Medulla oblongata (tissue), 1 donor: ENCODE data around the gene LUM.

Experiments used
- DNase-seq: peaks from one replicate; pipeline ENCODE4 v3.0.0-alpha.2; 2015; ENCODE audit errors: extremely low spot score

Gene LUM

DNA sequence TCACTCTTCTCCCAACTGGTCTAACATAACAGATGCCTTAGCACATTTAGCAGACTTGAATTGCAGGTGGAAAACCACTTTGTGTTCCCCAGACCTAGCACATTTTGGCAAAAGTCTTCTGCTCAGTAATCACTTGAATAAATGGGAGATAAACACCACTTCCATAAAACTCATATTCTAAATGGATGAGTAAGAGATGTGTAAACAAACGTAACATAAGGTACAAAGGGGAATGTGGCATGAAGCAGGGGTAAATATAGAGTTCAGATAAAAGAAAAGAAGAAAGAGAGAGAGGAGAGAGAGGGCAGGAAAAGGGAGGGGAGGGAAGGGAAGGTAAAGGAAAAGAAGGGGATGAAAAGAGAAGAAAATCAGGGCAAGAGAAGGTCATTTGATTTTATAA is 36.4 kb downstream of the LUM start:
- no peak for DNase-seq

DNA sequence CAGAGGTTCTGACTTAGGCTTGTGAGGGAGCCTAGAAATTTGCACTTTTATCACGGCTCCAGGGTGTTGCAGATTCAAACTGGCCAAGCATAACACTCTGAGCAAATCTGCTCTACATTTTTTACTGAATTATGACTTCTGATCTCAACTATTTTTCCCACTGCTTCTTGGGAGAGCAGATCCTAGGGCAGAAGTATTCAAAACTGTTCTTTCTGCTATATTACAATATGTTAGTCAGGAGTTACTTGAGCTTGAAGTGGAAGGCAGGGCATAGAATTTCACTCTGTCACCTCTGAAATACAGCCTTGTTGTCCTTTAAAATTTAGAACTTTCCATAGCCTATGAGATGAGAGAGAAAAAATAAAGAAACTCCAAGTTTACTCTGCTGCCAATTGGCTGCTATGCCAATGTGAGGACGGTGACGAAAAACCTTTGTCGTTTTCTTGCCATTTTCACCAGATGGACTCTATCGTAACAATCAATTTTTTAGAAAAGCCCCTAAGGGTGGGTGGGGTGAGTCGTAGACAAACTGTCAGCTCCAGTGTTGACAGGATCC is 37.1 kb downstream of the LUM start:
- no peak for DNase-seq

DNA sequence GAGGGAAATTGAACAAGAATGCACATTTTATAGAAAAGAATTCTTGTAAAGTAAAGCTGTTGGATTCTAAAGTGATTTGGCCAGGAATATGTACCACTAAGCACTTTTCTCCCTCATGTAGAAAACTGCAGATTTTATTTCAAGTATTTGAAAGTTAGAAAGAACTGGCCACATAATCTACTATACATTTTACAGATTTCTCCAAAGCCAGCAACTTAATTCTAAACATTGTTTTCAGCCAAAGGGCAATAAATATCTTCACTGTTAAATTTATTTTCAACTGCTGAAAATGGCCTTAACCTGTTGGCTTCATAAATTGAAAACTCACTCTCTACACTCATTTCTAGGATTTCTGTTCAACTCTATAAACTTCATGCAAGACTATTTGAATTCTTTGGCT is 37.9 kb downstream of the LUM start:
- DNase-seq, result no peak

DNA sequence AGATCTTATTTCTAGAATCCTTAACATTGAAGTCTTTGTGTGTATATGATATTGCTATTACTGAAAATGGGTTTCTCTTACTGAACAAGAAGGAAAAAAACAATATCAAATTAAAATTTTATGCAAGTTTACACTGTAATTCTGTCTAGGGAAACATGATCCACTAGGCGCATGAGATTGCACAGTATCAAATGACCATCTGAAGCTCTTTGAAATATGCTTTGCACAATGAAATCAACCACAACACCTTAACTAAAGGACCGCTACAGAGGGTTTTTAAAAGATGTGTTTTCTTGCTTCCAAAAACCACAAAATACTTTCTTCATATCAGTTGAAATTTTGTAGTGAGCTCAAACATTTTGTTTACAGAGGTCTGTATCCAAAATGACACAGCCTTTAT is 38.4 kb downstream of the LUM start:
- no peak for DNase-seq

DNA sequence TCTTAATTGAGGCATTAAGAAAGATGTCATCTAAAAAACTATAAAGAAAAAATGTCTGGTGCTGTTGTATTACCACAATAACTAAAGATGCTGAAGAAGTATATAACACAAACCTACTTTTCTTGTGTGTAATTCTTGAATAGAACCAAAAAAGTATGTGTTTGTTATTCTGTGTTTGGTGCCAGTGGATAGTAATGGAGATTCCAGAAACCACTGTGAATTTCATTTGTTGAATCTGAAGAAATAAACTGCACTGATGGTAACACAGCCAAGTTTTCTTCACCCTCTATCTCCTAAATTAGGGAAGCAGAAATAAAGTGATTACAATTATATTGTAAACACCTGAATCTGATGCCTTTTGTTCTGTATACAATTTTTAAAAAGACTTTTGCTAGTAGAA is 40.4 kb downstream of the LUM start:
- no peak for DNase-seq

DNA sequence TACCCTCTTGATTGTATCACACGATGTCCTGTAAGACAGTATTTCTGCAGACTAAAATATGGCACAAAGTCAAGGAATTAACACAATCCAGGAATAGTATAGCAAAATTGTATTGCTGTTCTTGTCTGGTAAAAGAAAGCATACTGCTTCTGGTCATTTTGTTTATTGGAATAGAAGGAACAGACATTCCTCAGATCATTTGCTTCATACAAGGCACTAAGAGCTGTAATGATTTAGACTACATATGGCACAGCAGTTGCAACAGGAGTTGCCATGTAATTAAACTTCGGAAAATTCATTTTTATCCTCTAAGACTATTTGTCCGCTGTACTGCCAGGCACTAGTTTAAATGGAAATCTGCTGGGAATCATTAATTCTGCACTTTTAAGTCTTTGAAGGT is 45.9 kb downstream of the LUM start:
- DNase-seq, result no peak

DNA sequence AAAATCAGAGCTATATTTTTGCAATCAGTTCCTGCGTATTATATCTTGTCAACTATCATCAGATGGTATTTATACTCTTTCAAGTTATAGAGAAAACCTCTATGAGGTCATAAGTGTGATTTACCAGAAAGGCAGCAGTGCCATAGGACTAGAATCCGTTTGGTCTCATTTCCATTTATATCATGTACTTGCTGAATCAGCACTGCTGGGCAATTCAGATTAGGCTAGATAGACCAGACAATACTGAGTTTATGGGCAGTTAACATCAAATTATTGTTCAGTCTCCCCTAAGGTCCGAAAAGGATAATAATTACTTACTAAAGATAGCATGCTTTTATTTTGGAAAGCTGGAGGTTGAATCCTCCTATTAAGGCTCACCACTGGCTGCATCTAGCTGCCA is 46.7 kb downstream of the LUM start:
- DNase-seq, result no peak

DNA sequence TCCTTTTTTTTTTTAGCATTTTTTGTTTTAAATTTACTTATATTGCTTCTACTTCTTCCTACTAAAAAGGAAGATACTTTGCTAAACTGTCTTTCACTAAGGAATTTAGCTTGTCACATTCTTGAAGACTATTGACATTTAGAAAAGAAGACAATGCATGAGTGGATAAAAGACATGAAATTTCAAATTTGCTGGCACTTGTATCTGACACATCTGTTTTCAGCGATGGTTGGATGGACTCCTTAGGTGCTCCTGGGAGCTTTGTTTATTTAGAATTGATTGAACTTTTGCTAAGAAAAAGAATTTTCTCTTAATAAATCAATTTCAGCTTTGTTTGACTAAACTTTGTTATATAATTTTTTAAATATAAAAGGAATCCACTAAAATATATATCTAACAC is 50.2 kb downstream of the LUM start:
- no peak for DNase-seq

DNA sequence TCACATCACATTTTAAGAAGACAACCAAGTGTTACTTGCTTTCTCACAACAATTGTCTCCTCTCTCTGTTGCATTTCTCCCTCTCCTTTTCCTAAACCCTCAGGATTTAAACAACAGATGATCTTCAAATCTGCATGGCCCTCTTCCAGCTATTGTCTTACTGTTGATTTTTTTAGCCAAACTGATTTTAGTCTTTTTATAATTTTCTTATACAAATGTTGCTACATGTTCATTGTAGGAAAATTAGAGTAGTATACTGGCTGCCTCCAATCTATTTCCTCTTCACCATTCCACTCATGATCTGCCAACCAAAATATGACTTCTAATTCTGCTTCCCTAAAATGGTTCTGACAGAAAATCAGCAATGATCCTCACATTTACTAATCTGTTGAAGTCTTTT is 52.1 kb downstream of the LUM start:
- no peak for DNase-seq

DNA sequence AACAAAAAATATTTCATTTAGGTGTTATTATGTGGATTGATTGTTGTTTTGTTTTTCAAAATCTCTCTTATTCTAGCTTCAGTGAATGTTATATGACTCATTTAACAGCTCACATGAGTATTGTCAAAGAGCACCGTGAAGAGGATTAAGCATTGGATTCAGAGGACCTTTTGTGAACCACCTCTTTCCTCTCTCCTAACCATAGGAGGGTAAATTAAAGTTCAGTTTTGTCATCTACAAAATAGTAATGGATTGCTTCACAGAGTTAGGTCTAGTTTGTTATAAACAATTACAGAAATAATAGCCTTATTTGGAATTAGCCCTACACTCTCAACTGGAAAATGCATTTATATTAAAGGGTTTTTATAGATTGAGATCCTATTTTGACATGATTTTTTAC is 52.5 kb downstream of the LUM start:
- DNase-seq, result no peak

DNA sequence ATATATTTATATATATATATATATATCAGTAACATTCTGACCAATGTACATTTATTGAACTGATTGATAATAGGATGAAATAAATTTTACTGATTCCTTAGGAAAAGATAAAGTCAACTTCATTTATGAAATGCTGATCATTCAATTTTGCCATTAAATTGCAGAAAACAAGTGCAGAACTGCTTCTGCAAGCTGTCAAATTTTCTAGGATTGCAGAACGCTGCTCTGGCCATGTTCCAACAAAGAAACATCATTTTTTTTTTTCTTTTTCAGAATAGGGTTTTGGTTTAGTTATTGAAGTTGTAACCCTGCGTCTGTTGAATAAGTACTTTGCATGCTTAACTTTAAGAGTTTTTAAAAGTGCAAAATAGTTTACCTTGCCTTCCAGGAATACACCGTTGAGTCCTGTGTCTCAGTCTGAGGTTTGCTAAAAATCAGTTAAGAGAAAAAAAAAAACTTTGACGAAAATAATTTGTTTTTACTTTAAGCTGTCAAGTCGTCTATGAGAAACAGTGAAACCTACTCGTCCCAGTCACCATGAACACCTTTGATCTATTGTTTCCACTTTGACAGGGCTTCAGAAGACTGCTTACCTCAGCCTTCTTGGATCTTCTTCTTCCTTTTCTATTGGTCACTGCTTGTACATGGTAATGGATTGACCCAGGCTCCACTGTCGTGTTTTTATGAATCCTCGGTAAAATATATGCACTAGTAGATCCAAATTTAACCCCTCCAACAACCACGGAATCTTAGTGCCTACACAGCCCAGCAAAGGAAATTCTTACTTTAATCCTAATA is 53.7 kb downstream of the LUM start, which contains the start of gene KERA:
Gene KERA (minus strand): TSS at position 657 of the 798 bp plus-strand sequence. CDS start 1,743 bp downstream, outside the sequence.
- no peak for DNase-seq

DNA sequence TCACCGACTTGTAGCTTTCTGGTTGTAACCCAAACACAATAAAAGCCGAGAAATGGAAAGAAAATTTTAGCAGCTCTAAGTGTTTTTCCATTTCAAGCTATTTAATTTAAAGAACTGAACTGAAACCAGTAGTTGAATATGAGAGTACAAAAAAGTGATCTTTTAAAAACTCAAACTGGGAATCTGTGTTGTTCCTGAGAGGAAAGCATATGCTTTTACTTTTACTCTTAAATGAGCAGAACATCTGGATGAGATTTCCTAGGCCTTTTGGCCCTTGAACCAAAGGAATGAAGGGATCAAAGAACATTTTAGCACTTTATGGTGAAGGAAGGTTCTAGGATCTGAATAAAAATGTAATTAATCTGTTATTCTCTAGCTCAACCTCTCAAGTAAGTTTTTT is 54.8 kb downstream of the LUM start:
- no peak for DNase-seq

DNA sequence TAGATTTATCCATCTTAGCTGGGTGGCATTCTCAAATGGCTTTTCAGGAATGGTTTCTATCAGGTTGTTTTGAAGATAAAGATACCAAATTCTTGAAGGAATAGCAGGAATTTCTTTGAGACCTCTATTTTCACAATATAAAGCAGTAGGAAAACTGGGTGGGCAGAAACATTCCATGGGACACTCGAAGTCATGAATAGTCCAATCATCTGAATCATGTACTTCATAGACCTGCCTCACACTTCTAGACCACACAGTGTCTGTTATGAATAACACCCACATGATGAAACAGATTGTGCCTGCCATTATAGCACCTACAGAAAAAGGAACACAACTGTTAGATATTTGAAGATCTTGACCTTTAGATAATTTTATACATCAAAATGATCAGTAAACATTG is 55.3 kb downstream of the LUM start:
- DNase-seq, result no peak

DNA sequence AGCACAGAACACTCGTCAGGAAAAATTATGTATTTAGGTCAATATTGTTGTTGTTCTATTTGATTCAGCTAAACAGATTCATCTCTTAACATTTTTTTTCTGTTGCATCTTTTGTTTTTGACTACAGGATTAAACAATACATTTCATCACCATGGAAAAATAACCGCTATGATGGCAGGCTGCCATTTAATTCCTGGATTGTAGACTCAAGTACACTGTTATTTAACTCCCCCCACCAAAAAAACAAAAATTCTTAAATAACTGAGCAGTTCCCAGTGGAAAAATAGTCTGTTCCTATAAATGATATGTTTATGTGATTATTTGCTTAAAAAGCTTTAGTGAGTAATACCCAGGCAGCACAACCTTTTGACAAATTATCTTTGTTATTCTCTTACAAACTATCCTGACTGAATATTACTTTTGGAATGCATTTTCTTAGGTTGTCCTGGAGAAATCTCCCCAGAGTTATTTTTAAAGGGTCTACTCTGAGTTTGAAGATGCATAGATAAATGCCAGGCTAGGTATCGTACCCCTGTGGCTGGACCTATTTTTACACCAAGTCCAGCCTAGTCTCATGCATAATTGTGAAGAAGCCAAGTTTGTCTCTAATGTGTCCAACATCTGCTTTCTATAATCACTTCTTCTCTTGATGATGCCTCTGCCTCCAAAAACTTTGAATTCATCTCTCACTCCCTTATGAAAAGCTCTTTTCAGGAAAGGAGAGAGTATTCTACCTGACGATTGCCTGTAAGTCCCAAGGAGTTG is 57.2 kb downstream of the LUM start:
- no peak for DNase-seq
